Measurements from ENCODE around the gene FOXP1. TPM values are rescaled to one million over a fixed set of nuclear protein-coding genes. Genes with fewer than 3 reads are reported as not detected.

FOXP1 gene
- total and polyA plus RNA-seq, 9 of the 15 experiments (the other 6 are each of a cell fraction or from before 2014, with no cell fraction given), result 7.7 to 34.5 (median 13.7) TPM

DNA sequence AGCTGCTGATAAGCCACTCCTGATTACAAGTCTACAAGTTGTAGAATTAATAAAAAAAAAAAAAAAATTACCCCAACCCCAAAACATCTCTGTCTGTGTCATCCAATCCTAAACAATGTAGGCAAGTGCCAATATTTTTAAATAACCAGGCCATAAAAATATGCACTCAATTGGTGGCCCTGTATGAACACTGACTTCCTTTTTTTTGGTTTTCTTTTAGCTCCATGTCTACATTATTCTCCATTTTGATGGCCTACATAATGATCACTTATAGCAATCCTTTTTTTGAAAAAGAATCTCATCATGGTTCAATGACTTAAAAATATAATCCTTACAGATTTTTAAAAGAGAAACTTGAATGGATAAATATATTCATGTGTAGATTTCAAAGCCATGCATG lies 72.1 kb downstream of the FOXP1 start:
- no peak for DNase-seq (ENCODE audit: extremely low read depth in 1 of 4, low spot score in 3 of 4)
- in situ Hi-C loops (cut with MboI), result no loop called here
- no peaks in the 10 kb centered on the region for H3K9me1 ChIP-seq (ENCODE audit: control insufficient read depth, insufficient read depth, low read length)
- TF ChIP-seq, protein P1, sequence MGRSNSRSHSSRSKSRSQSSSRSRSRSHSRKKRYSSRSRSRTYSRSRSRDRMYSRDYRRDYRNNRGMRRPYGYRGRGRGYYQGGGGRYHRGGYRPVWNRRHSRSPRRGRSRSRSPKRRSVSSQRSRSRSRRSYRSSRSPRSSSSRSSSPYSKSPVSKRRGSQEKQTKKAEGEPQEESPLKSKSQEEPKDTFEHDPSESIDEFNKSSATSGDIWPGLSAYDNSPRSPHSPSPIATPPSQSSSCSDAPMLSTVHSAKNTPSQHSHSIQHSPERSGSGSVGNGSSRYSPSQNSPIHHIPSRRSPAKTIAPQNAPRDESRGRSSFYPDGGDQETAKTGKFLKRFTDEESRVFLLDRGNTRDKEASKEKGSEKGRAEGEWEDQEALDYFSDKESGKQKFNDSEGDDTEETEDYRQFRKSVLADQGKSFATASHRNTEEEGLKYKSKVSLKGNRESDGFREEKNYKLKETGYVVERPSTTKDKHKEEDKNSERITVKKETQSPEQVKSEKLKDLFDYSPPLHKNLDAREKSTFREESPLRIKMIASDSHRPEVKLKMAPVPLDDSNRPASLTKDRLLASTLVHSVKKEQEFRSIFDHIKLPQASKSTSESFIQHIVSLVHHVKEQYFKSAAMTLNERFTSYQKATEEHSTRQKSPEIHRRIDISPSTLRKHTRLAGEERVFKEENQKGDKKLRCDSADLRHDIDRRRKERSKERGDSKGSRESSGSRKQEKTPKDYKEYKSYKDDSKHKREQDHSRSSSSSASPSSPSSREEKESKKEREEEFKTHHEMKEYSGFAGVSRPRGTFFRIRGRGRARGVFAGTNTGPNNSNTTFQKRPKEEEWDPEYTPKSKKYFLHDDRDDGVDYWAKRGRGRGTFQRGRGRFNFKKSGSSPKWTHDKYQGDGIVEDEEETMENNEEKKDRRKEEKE (IDR thresholded peaks at IDR 0.05; ENCODE audit: borderline replicate concordance in 1 of 2, control insufficient read depth in 1 of 2, low read depth in 2 of 2, low read length in 1 of 2), result no peak
- TF ChIP-seq ASH1L (IDR thresholded peaks at IDR 0.05; ENCODE audit: borderline replicate concordance, low read depth, partially characterized antibody), result no peak
- no peak for TF ChIP-seq SP1 (CRISPR knock-in tag; IDR thresholded peaks at IDR 0.05)
- no peak for TF ChIP-seq RBM15 (IDR thresholded peaks at IDR 0.05; ENCODE audit: insufficient read depth, low read length)
- no peak for TF ChIP-seq CBFA2T2 (conservative IDR thresholded peaks at IDR 0.05)
- no peak for TF ChIP-seq ZNF57 (CRISPR knock-in tag; IDR thresholded peaks at IDR 0.05)
- TF ChIP-seq ZNF23 (CRISPR knock-in tag; IDR thresholded peaks at IDR 0.05), result no peak
- TF ChIP-seq, protein P2, sequence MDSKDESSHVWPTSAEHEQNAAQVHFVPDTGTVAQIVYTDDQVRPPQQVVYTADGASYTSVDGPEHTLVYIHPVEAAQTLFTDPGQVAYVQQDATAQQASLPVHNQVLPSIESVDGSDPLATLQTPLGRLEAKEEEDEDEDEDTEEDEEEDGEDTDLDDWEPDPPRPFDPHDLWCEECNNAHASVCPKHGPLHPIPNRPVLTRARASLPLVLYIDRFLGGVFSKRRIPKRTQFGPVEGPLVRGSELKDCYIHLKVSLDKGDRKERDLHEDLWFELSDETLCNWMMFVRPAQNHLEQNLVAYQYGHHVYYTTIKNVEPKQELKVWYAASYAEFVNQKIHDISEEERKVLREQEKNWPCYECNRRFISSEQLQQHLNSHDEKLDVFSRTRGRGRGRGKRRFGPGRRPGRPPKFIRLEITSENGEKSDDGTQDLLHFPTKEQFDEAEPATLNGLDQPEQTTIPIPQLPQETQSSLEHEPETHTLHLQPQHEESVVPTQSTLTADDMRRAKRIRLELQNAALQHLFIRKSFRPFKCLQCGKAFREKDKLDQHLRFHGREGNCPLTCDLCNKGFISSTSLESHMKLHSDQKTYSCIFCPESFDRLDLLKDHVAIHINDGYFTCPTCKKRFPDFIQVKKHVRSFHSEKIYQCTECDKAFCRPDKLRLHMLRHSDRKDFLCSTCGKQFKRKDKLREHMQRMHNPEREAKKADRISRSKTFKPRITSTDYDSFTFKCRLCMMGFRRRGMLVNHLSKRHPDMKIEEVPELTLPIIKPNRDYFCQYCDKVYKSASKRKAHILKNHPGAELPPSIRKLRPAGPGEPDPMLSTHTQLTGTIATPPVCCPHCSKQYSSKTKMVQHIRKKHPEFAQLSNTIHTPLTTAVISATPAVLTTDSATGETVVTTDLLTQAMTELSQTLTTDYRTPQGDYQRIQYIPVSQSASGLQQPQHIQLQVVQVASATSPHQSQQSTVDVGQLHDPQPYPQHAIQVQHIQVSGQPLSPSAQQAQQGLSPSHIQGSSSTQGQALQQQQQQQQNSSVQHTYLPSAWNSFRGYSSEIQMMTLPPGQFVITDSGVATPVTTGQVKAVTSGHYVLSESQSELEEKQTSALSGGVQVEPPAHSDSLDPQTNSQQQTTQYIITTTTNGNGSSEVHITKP (IDR thresholded peaks at IDR 0.05; ENCODE audit: partially characterized antibody), result no peak
- TF ChIP-seq, protein P3, sequence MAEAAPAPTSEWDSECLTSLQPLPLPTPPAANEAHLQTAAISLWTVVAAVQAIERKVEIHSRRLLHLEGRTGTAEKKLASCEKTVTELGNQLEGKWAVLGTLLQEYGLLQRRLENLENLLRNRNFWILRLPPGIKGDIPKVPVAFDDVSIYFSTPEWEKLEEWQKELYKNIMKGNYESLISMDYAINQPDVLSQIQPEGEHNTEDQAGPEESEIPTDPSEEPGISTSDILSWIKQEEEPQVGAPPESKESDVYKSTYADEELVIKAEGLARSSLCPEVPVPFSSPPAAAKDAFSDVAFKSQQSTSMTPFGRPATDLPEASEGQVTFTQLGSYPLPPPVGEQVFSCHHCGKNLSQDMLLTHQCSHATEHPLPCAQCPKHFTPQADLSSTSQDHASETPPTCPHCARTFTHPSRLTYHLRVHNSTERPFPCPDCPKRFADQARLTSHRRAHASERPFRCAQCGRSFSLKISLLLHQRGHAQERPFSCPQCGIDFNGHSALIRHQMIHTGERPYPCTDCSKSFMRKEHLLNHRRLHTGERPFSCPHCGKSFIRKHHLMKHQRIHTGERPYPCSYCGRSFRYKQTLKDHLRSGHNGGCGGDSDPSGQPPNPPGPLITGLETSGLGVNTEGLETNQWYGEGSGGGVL (CRISPR knock-in tag; IDR thresholded peaks at IDR 0.05), result no peak
- TF ChIP-seq BHLHE40 (IDR thresholded peaks at IDR 0.05; ENCODE audit: low read length), result no peak
- TF ChIP-seq FOS (IDR thresholded peaks at IDR 0.05; ENCODE audit: extremely low read depth, insufficient read length), result no peak
- TF ChIP-seq NFRKB (IDR thresholded peaks at IDR 0.05; ENCODE audit: low read depth), result no peak
- TF ChIP-seq, protein P4, sequence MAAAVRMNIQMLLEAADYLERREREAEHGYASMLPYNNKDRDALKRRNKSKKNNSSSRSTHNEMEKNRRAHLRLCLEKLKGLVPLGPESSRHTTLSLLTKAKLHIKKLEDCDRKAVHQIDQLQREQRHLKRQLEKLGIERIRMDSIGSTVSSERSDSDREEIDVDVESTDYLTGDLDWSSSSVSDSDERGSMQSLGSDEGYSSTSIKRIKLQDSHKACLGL (CRISPR knock-in tag; IDR thresholded peaks at IDR 0.05; ENCODE audit: borderline replicate concordance, poor library complexity, severe bottlenecking), result no peak
- no peak overlapping the region for H3K9ac ChIP-seq (ENCODE audit: insufficient read depth in 1 of 2, low read depth in 2 of 2, low read length in 2 of 2)
- H3K27me3 ChIP-seq (ENCODE audit: control insufficient read depth in 2 of 2, insufficient read depth in 2 of 2, low read length in 2 of 2), result no peaks in the 10 kb centered on the region
- H3K4me1 ChIP-seq (replicated peaks in 1 of 2; ENCODE audit: control insufficient read depth in 2 of 2, insufficient read depth in 2 of 2, low read length in 2 of 2), result peaks cover 4 to 29% of the 10 kb centered on the region in 2 experiments; a peak in 2 of 5 replicates
- H4K20me1 ChIP-seq (replicated peaks; ENCODE audit: control insufficient read depth, insufficient read depth, low read length), result no peaks in the 10 kb centered on the region
- intact Hi-C loops (cut with micrococcal nuclease), result loop anchor here (2.0 to 10.0 kb wide), 5 partner anchors 95 to 439 kb away; no protein-coding TSS in a partner anchor
- 0 out of 3 replicates have a peak, but pooled peaks cover 2% of the 10 kb centered on the region for H3K36me3 ChIP-seq (ENCODE audit: control insufficient read depth, insufficient read depth, low read length)
- H3K9me3 ChIP-seq (replicated peaks; ENCODE audit: control insufficient read depth, insufficient read depth, low read depth, low read length), result no peaks in the 10 kb centered on the region
- H3K79me2 ChIP-seq (ENCODE audit: control insufficient read depth, insufficient read depth, low read length), result no peaks in the 10 kb centered on the region
- ChIA-PET CTCF (ENCODE audit: low intra/inter-chr PET ratio) (no interaction called here), POLR2A (interaction anchor here (0.7 kb wide), 1 partner anchor 66 kb away, joined by 3 read pairs; no protein-coding TSS in a partner anchor)
- no peak overlapping the region for H2AFZ ChIP-seq (ENCODE audit: low read depth, low read length)
- no peak overlapping the region for H3K4me3 ChIP-seq
- H3K4me2 ChIP-seq (ENCODE audit: insufficient read depth, low read length), result no peak overlapping the region
- FAIRE-seq, result no peak
- no TSS peak for BruUV-seq (replicated peaks)
- no peak for ATAC-seq
- no peak overlapping the region for H3K27ac ChIP-seq (ENCODE audit: extremely low read depth, low read depth, low read length)
